Adrenal gland (tissue), 5 donors: ENCODE measurements around the gene SUSD6.
A peak's percentile ranks its signal among the peaks of the same experiment; 100 is the strongest.

Source experiments
- CTCF ChIP-seq, 6 experiments: fragments of 450-650 bp in 4 of 6; fragments of 200-600 bp in 2 of 6; sonication (generic) in 1 of 6; IDR thresholded peaks; 1 replicate in 5 of 6; 2 replicates in 1 of 6; pipeline versions ENCODE4 v1.5.1 to v1.8.0; 2016 to 2021; ENCODE audit warnings: antibody characterized with exemption in 6 of 6, mild to moderate bottlenecking in 2 of 6, moderate library complexity in 1 of 6
- POLR2A ChIP-seq, 2 donors: fragments of 450-650 bp; IDR thresholded peaks; one replicate each; pipeline ENCODE4 v1.6.1; 2017; ENCODE audit warnings: antibody characterized with exemption in 2 of 2, mild to moderate bottlenecking in 2 of 2, moderate library complexity in 1 of 2
- donor health status: DM: no; HTN: no; CAD: no.

- TF ChIP-seq CTCF (IDR thresholded peaks at IDR 0.05) (peak in 2 of 6 experiments; percentile 3 to 19), POLR2A (IDR thresholded peaks at IDR 0.05) (no peak)
Observed at GRCh38 chr14:69673578-69674305, 62.3 kb downstream of the SUSD6 start.
